NT2/D1 (cell line): ENCODE data around the gene GNAQ.

Source experiments
- DNase-seq: peaks from one replicate; pipeline ENCODE4 v3.0.0-alpha.2; 2011; ENCODE audit warnings: low read depth, low spot score
- H3K27me3 ChIP-seq: 2 replicates; pipeline ENCODE4 v1.6.0; 2011; ENCODE audit warnings: mild to moderate bottlenecking; ENCODE audit not compliant: insufficient read length, insufficient read depth
- H3K36me3 ChIP-seq: 2 replicates; pipeline ENCODE4 v1.6.1; 2011; ENCODE audit warnings: mild to moderate bottlenecking, low read length, mixed read lengths; ENCODE audit not compliant: insufficient read depth, insufficient read length
- H3K4me1 ChIP-seq: 2 replicates; pipeline ENCODE4 v1.5.1; 2011; ENCODE audit not compliant: insufficient read depth, insufficient read length
- H3K4me3 ChIP-seq: 2 replicates; pipeline ENCODE4 v1.5.1; 2011; ENCODE audit warnings: low read depth; ENCODE audit not compliant: insufficient read length
- H3K9ac ChIP-seq: 2 replicates; pipeline ENCODE4 v1.6.0; 2011; ENCODE audit warnings: low read depth; ENCODE audit not compliant: insufficient read length
- H3K9me3 ChIP-seq: 2 replicates; pipeline ENCODE4 v1.5.1; 2011; ENCODE audit warnings: mild to moderate bottlenecking, low read length; ENCODE audit not compliant: insufficient read depth
- SUZ12 ChIP-seq: IDR thresholded peaks from 2 replicates; pipeline ENCODE4 v1.6.1; 2011; ENCODE audit not compliant: insufficient read length, insufficient read depth; ENCODE audit errors: extremely low read depth
- YY1 ChIP-seq: IDR thresholded peaks from 2 replicates; pipeline ENCODE4 v1.6.1; 2011; ENCODE audit not compliant: insufficient read length, insufficient read depth
- ZNF274 ChIP-seq: IDR thresholded peaks from 2 replicates; pipeline ENCODE4 v1.6.1; 2011; ENCODE audit warnings: mild to moderate bottlenecking, low read depth, low read length

GNAQ gene

GRCh38 chr9:77892955-77893514 lies 138.6 kb downstream of the GNAQ start:
- no peaks in the 10 kb centered on the region for H3K27me3 ChIP-seq
- TF ChIP-seq SUZ12 (no peak), ZNF274 (no peak)
- peaks cover 4% of the 10 kb centered on the region for H3K36me3 ChIP-seq
- peaks cover 3% of the 10 kb centered on the region; the same call in 1 of the 2 replicates for H3K9me3 ChIP-seq
- H3K4me1 ChIP-seq = no peaks in the 10 kb centered on the region
- no peak overlapping the region for H3K9ac ChIP-seq
- DNase-seq = no peak
- no peak overlapping the region for H3K4me3 ChIP-seq

GRCh38 chr9:77892171-77892570 lies 139.4 kb downstream of the GNAQ start:
- peaks cover 3% of the 10 kb centered on the region; the same call in 1 of the 2 replicates for H3K9me3 ChIP-seq
- no peaks in the 10 kb centered on the region for H3K4me1 ChIP-seq
- peaks cover 4% of the 10 kb centered on the region for H3K36me3 ChIP-seq
- no peak overlapping the region for H3K9ac ChIP-seq
- H3K27me3 ChIP-seq = no peaks in the 10 kb centered on the region
- DNase-seq = no peak
- H3K4me3 ChIP-seq = no peak overlapping the region
- TF ChIP-seq YY1 (no peak), SUZ12 (no peak)

- H3K9me3 ChIP-seq = peaks cover 3% of the 10 kb centered on the region; the same call in 1 of the 2 replicates
- peaks cover 4% of the 10 kb centered on the region for H3K36me3 ChIP-seq
- H3K4me3 ChIP-seq = no peak overlapping the region
- H3K4me1 ChIP-seq = no peaks in the 10 kb centered on the region
- TF ChIP-seq YY1 = no peak
- H3K9ac ChIP-seq = no peak overlapping the region
- H3K27me3 ChIP-seq = no peaks in the 10 kb centered on the region
- no peak for DNase-seq
These were observed 140.3 kb downstream of the GNAQ start for GRCh38 chr9:77891128-77891800.

- H3K9ac ChIP-seq = no peak overlapping the region
- TF ChIP-seq ZNF274 (no peak), SUZ12 (no peak)
- no peaks in the 10 kb centered on the region for H3K36me3 ChIP-seq
- peaks cover 2% of the 10 kb centered on the region for H3K4me1 ChIP-seq
- H3K9me3 ChIP-seq = no peaks in the 10 kb centered on the region
- no peaks in the 10 kb centered on the region for H3K27me3 ChIP-seq
- no peak for DNase-seq
- no peak overlapping the region for H3K4me3 ChIP-seq
These were observed 143.9 kb downstream of the GNAQ start for GRCh38 chr9:77887662-77888061.

DNA sequence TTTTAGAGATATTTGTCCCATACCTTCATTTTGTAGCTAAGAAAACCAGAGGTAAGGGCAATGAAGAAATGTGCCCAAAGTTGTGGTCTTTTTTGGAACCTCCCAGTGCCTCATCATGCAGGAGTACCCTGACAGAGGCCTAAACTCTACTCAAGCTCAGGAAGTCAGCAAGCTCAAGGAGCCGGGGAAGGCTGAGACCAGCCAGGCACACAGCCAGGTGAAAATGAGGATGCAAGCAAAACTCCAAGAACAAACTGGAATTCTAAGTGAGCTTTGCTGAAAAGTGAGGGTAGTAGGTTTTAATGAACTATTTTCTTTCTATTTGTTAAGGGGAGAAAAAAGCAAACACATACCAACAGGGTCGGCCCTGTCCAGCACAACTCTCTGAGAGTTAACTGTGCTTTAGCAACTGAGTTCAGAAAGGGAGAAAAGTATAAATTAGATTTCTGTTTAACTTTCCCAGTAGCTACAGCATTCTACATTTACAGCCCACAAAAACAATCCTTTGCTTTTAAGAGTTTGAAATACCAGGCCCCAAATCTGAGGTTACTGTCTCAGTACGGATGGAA lies 146.4 kb downstream of the GNAQ start:
- H3K36me3 ChIP-seq = no peaks in the 10 kb centered on the region
- TF ChIP-seq SUZ12 (no peak), YY1 (no peak), ZNF274 (no peak)
- no peak overlapping the region for H3K9ac ChIP-seq
- peaks cover 2% of the 10 kb centered on the region for H3K4me1 ChIP-seq
- no peak for DNase-seq
- H3K4me3 ChIP-seq = no peak overlapping the region
- no peaks in the 10 kb centered on the region for H3K9me3 ChIP-seq
- no peaks in the 10 kb centered on the region for H3K27me3 ChIP-seq

- H3K4me3 ChIP-seq = no peak overlapping the region
- H3K9ac ChIP-seq = no peak overlapping the region
- H3K4me1 ChIP-seq = peaks cover 2% of the 10 kb centered on the region
- H3K27me3 ChIP-seq = no peaks in the 10 kb centered on the region
- peak; percentile 30 for DNase-seq
- no peaks in the 10 kb centered on the region for H3K36me3 ChIP-seq
- no peaks in the 10 kb centered on the region for H3K9me3 ChIP-seq
- TF ChIP-seq ZNF274 = no peak
- TF ChIP-seq YY1 = no peak
- TF ChIP-seq SUZ12 = no peak
These were observed 147.5 kb downstream of the GNAQ start for GRCh38 chr9:77883846-77884771.

- Histone ChIP-seq H3K9ac (no peak overlapping the region), H3K4me3 (no peak overlapping the region), H3K4me1 (peaks cover 2% of the 10 kb centered on the region), H3K27me3 (no peaks in the 10 kb centered on the region), H3K9me3 (no peaks in the 10 kb centered on the region), H3K36me3 (no peaks in the 10 kb centered on the region)
- no peak for DNase-seq
- TF ChIP-seq ZNF274 = no peak
- no peak for TF ChIP-seq YY1
- TF ChIP-seq SUZ12 = no peak
These were observed 148.5 kb downstream of the GNAQ start for GRCh38 chr9:77883133-77883532.
